WTC11 (cell line): Measurements from ENCODE around the gene VAV2.

ENCODE experiments used
- TF ChIP-seq, protein P1 (sequence below): fragments of 200-600 bp; IDR thresholded peaks from 2 replicates; pipeline ENCODE4 v1.8.0; 2022; ENCODE audit warnings: antibody characterized with exemption
- TF ChIP-seq, protein P2 (sequence below): sonication (generic); formaldehyde crosslinking; IDR thresholded peaks from 2 replicates; pipeline ENCODE4 v1.8.1; 2022; ENCODE audit warnings: mild to moderate bottlenecking, missing genetic modification reagents, moderate library complexity, borderline replicate concordance

DNA sequence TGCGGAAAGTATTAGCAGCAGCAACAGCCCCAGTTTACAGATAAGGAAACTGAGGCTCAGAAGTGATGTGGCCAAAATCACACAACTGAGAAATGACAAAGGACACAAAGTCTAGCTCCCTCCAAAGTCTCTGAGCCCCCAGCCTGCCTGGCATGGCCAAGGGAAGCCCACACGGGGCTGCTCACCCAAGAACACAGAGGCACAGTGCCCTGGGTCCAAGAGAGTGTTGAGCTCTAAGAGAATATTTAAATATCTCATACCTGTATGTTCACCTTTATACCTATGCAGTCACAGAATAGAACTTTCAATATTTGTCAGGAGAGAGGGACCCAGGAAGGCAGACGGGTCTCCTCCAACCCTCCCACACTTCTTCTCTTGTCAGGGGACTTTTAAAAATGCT, 16.6 kb downstream of the VAV2 start:
- TF ChIP-seq, protein P1, sequence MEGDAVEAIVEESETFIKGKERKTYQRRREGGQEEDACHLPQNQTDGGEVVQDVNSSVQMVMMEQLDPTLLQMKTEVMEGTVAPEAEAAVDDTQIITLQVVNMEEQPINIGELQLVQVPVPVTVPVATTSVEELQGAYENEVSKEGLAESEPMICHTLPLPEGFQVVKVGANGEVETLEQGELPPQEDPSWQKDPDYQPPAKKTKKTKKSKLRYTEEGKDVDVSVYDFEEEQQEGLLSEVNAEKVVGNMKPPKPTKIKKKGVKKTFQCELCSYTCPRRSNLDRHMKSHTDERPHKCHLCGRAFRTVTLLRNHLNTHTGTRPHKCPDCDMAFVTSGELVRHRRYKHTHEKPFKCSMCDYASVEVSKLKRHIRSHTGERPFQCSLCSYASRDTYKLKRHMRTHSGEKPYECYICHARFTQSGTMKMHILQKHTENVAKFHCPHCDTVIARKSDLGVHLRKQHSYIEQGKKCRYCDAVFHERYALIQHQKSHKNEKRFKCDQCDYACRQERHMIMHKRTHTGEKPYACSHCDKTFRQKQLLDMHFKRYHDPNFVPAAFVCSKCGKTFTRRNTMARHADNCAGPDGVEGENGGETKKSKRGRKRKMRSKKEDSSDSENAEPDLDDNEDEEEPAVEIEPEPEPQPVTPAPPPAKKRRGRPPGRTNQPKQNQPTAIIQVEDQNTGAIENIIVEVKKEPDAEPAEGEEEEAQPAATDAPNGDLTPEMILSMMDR = no peak
- TF ChIP-seq, protein P2, sequence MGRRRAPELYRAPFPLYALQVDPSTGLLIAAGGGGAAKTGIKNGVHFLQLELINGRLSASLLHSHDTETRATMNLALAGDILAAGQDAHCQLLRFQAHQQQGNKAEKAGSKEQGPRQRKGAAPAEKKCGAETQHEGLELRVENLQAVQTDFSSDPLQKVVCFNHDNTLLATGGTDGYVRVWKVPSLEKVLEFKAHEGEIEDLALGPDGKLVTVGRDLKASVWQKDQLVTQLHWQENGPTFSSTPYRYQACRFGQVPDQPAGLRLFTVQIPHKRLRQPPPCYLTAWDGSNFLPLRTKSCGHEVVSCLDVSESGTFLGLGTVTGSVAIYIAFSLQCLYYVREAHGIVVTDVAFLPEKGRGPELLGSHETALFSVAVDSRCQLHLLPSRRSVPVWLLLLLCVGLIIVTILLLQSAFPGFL (CRISPR knock-in tag) = no peak
